Esophagus squamous epithelium (tissue), 5 donors: ENCODE results near the gene EPHA4. TPM values are rescaled to one million over a fixed set of nuclear protein-coding genes. Genes with fewer than 3 reads are reported as not detected.

Source experiments
- DNase-seq: peaks from one replicate; lab custom pipeline; 2025; lab: John Stamatoyannopoulos, UW
- H3K27ac ChIP-seq, 4 donors: fragments of 200-600 bp; sonication (generic); one replicate each; pipeline ENCODE4 v1.5.1; 2016 to 2019; ENCODE audit warnings: mild to moderate bottlenecking in 1 of 4
- H3K27me3 ChIP-seq, 4 donors: fragments of 200-600 bp; sonication (generic); 1 replicate in 3 of 4; 2 replicates in 1 of 4; pipeline versions ENCODE4 v1.5.1 to v1.6.0; 2017 to 2021; ENCODE audit warnings: antibody characterized with exemption in 1 of 4
- H3K36me3 ChIP-seq, 3 donors: fragments of 200-600 bp; sonication (generic); one replicate each; pipeline ENCODE4 v1.5.1; 2016 to 2019
- H3K4me1 ChIP-seq, 3 donors: fragments of 200-600 bp; sonication (generic); one replicate each; pipeline ENCODE4 v1.5.1; 2017 to 2019
- H3K4me3 ChIP-seq, 4 donors: fragments of 200-600 bp; sonication (generic); 1 replicate in 3 of 4; 2 replicates in 1 of 4; pipeline ENCODE4 v1.5.1; 2016 to 2019; ENCODE audit warnings: mild to moderate bottlenecking in 2 of 4, moderate library complexity in 1 of 4
- H3K9me3 ChIP-seq, 3 donors: fragments of 200-600 bp; sonication (generic); one replicate each; pipeline ENCODE4 v1.5.1; 2016 to 2019
- POLR2A ChIP-seq, 4 donors: fragments of 450-650 bp; IDR thresholded peaks; one replicate each; pipeline ENCODE4 v1.6.1; 2017; ENCODE audit warnings: antibody characterized with exemption in 4 of 4, mild to moderate bottlenecking in 4 of 4, moderate library complexity in 3 of 4
- WGBS, 2 donors: methylation state at CpG; one replicate each; pipeline ENCODE4 v1.1.5; 2018; 5-methylcytosine and 5-hydroxymethylcytosine counted together
- intact Hi-C: fragments of 100-400 bp; cut with DNase I; formaldehyde crosslinking; loops from one replicate; pipeline ENCODE4 v1.15.0; 2022
- total RNA-seq, 4 donors: library from RNA; depleted of rRNA; stranded (reverse); fragments of >200 nt; gene quantifications; one replicate each; pipeline ENCODE4 v1.1.0, GENCODE V29; 2016
- TF ChIP-seq, protein P1 (sequence below), 6 experiments: fragments of 450-650 bp in 4 of 6; fragments of 200-600 bp in 2 of 6; sonication (generic) in 2 of 6; IDR thresholded peaks; one replicate each; pipeline ENCODE4 v1.5.1; 2016 to 2019; ENCODE audit warnings: antibody characterized with exemption in 6 of 6, mild to moderate bottlenecking in 4 of 6, moderate library complexity in 4 of 6
- donor health status: DM: yes; HTN: yes; CAD: no.

Gene EPHA4
- total RNA-seq, 4 donors from 2014 or later = 5.9 to 30.3 (median 25.2) TPM

GRCh38 chr2:221495731-221496130, 76.4 kb downstream of the EPHA4 start:
- no peak for DNase-seq
- TF ChIP-seq, protein P1, sequence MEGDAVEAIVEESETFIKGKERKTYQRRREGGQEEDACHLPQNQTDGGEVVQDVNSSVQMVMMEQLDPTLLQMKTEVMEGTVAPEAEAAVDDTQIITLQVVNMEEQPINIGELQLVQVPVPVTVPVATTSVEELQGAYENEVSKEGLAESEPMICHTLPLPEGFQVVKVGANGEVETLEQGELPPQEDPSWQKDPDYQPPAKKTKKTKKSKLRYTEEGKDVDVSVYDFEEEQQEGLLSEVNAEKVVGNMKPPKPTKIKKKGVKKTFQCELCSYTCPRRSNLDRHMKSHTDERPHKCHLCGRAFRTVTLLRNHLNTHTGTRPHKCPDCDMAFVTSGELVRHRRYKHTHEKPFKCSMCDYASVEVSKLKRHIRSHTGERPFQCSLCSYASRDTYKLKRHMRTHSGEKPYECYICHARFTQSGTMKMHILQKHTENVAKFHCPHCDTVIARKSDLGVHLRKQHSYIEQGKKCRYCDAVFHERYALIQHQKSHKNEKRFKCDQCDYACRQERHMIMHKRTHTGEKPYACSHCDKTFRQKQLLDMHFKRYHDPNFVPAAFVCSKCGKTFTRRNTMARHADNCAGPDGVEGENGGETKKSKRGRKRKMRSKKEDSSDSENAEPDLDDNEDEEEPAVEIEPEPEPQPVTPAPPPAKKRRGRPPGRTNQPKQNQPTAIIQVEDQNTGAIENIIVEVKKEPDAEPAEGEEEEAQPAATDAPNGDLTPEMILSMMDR (IDR thresholded peaks at IDR 0.05) = no peak
- no peak for TF ChIP-seq POLR2A (IDR thresholded peaks at IDR 0.05)
- Histone ChIP-seq H3K36me3 (no peaks in the 10 kb centered on the region), H3K27ac (no peak overlapping the region), H3K4me3 (no peak overlapping the region), H3K27me3 (no peaks in the 10 kb centered on the region), H3K9me3 (no peaks in the 10 kb centered on the region), H3K4me1 (no peaks in the 10 kb centered on the region)
- WGBS, 2 donors = 94 to 100% methylated on average over 4 of the region's 4 CpGs
- intact Hi-C loops = no loop called here

- intact Hi-C loops = no loop called here
- Histone ChIP-seq H3K36me3 (no peaks in the 10 kb centered on the region), H3K27me3 (no peaks in the 10 kb centered on the region), H3K4me1 (no peaks in the 10 kb centered on the region), H3K4me3 (no peak overlapping the region), H3K9me3 (no peaks in the 10 kb centered on the region), H3K27ac (no peak overlapping the region)
- no peak for TF ChIP-seq POLR2A (IDR thresholded peaks at IDR 0.05)
- TF ChIP-seq, protein P1 (IDR thresholded peaks at IDR 0.05) = no peak
- no peak for DNase-seq
- 59 to 66% methylated on average over 3 of the region's 3 CpGs for WGBS, 2 donors
Observed at GRCh38 chr2:221494556-221494955, 77.5 kb downstream of the EPHA4 start.

- H3K27me3 ChIP-seq = no peaks in the 10 kb centered on the region
- DNase-seq = no peak
- H3K4me3 ChIP-seq = no peak overlapping the region
- WGBS, 2 donors = 86 to 91% methylated on average over 7 of the region's 7 CpGs
- intact Hi-C loops = no loop called here
- H3K36me3 ChIP-seq = no peaks in the 10 kb centered on the region
- H3K9me3 ChIP-seq = no peaks in the 10 kb centered on the region
- TF ChIP-seq POLR2A (IDR thresholded peaks at IDR 0.05) = no peak
- TF ChIP-seq, protein P1 (IDR thresholded peaks at IDR 0.05) = no peak
- H3K27ac ChIP-seq = no peak overlapping the region
- no peaks in the 10 kb centered on the region for H3K4me1 ChIP-seq
Observed at GRCh38 chr2:221493391-221493790, 78.7 kb downstream of the EPHA4 start.

- no peak overlapping the region for H3K27ac ChIP-seq
- H3K9me3 ChIP-seq = no peaks in the 10 kb centered on the region
- TF ChIP-seq POLR2A (IDR thresholded peaks at IDR 0.05) = no peak
- TF ChIP-seq, protein P1 (IDR thresholded peaks at IDR 0.05) = no peak
- WGBS, 2 donors = 89 to 96% methylated on average over 4 of the region's 4 CpGs
- H3K36me3 ChIP-seq = no peaks in the 10 kb centered on the region
- no peaks in the 10 kb centered on the region for H3K4me1 ChIP-seq
- intact Hi-C loops = no loop called here
- H3K4me3 ChIP-seq = no peak overlapping the region
- DNase-seq = no peak
- H3K27me3 ChIP-seq = no peaks in the 10 kb centered on the region
Observed at GRCh38 chr2:221492636-221493035, 79.5 kb downstream of the EPHA4 start.

GRCh38 chr2:221490506-221491060, 81.5 kb downstream of the EPHA4 start:
- 49 to 52% methylated on average over 3 of the region's 3 CpGs for whole genome bisulfite sequencing, 2 donors
- intact Hi-C loops = no loop called here
- Histone ChIP-seq H3K4me1 (no peaks in the 10 kb centered on the region), H3K27ac (no peak overlapping the region), H3K4me3 (no peak overlapping the region), H3K36me3 (no peaks in the 10 kb centered on the region), H3K9me3 (no peaks in the 10 kb centered on the region), H3K27me3 (no peaks in the 10 kb centered on the region)
- no peak for DNase-seq
- TF ChIP-seq, protein P1 (IDR thresholded peaks at IDR 0.05) = no peak
- no peak for TF ChIP-seq POLR2A (IDR thresholded peaks at IDR 0.05)
